NCI-H226 (cell line): Measurements from ENCODE around the gene CSF3.

ENCODE experiments used
- DNase-seq: peaks from one replicate; pipeline ENCODE4 v3.0.0-alpha.2; 2015

CSF3 gene, protein sequence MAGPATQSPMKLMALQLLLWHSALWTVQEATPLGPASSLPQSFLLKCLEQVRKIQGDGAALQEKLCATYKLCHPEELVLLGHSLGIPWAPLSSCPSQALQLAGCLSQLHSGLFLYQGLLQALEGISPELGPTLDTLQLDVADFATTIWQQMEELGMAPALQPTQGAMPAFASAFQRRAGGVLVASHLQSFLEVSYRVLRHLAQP

GRCh38 chr17:40015005-40015997 lies at the start of gene CSF3:
Gene CSF3, plus strand, starts transcription at chr17:40015440. Its CDS starts 35 bp downstream, at chr17:40015475.
- no peak for DNase-seq

DNA sequence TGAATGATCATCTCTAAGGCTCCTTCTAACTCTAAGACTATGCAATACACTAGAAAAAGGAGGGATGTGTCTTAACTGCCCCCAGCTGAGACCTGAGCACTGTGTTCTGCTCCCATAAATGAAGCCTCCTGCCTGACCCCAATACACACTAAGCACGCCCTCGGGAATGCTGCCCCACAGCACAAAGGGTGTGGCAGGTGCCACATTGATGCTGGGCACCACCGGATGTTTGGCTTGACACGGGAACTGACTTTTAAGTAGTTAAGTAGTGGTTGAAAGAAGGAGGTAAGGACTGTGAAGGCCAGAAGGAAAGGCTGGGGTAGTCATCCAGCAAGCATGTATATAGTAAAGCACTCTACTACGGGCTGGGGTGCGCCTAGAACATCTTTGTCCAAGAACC lies 48.5 kb upstream of the CSF3 start:
- DNase-seq = no peak

DNA sequence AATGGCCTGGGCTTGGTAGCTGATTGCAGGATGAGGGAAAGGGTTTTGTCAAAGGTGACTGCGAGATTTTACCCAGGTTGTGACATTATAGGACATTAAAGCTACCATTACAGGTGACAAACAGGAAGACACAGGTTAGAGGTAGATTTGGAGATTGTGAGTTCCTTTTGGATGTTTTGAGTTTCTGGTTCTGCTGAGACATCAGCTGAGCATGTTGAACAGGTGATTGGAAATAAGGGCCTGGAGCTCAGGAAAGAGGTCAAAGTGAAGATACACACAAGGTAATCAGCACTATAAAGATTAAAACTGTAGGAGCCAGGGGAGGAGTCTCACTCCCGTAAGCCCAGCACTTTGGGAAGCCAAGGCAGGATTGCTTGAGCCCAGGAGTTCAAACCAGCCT lies 46.5 kb upstream of the CSF3 start:
- DNase-seq = no peak

DNA sequence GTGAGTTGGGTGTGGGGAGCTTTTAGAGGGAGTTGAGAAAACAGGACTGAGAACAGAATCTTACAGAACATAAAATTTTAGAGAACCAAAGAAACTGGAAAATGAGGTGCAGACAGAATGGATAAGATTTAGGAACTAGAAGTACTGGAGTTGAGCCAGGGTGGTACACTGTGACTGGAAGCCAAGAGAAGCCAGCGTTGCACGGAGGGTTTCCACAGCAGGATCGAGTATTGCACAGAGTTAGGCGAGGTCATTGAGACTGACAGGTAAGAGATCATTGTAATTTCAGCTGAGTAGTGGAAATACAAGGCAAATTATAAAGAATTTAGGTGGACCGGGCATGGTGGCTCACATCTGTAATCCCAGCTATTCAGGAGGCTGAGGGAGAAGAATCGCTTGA lies 45.9 kb upstream of the CSF3 start:
- DNase-seq = no peak

GRCh38 chr17:39970157-39970692 lies 45.0 kb upstream of the CSF3 start:
- DNase-seq = no peak

DNA sequence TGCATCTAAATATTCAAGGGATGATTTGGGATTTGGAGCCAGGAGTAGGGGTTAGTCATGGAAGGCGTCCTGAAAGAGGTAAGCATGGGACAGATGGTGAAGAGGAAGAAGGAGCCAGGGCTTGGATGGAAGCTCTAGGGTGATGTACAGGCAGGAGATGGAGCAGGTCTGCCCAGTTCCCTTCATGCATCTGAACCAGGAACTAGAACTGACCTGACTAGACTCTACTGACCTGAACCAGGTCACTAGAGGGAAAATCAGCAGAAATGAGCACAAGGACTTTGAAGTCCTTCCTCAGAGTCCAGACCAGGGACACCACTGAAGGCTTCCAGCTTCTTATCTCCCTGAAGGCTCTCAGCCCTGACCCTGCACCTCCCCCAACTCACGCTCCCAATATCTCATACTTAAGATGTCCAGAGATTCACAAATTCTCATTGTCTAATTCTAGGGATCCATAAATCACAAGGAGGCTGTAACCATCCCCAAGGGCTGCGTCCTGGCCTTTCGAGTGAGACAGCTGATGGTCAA lies 44.1 kb upstream of the CSF3 start:
- no peak for DNase-seq

- peak; percentile 44 for DNase-seq
Observed at GRCh38 chr17:39972271-39972670, 43.0 kb upstream of the CSF3 start.

GRCh38 chr17:39973496-39973895 lies 41.7 kb upstream of the CSF3 start:
- no peak for DNase-seq

- no peak for DNase-seq
Observed at GRCh38 chr17:39974433-39974832, 40.8 kb upstream of the CSF3 start.

GRCh38 chr17:39975801-39976200 lies 39.4 kb upstream of the CSF3 start:
- no peak for DNase-seq

GRCh38 chr17:39979016-39979670 lies 36.1 kb upstream of the CSF3 start:
- peak; percentile 99 for DNase-seq

DNA sequence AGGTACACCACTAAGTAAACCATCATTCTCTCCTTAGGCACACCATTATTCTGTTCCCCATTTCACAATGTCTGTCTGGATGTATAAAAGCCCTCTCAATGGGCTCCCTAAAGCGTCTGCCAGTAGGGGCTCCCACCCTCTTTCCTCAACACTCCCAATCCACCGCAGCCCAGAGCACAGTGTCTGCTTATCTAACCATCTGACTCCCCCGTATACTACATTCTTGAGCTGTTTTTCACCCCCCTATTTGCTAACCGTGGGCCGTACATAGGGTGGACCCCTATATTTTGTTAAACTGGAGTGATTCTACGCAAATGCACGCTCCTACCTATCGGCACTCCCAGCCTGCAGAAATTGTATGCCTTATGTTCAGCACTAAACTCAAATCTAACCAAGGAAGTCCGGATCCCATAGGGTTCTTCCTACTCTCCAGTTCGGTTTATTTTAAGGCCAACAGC lies 35.3 kb upstream of the CSF3 start:
- DNase-seq = peak; percentile 77

DNA sequence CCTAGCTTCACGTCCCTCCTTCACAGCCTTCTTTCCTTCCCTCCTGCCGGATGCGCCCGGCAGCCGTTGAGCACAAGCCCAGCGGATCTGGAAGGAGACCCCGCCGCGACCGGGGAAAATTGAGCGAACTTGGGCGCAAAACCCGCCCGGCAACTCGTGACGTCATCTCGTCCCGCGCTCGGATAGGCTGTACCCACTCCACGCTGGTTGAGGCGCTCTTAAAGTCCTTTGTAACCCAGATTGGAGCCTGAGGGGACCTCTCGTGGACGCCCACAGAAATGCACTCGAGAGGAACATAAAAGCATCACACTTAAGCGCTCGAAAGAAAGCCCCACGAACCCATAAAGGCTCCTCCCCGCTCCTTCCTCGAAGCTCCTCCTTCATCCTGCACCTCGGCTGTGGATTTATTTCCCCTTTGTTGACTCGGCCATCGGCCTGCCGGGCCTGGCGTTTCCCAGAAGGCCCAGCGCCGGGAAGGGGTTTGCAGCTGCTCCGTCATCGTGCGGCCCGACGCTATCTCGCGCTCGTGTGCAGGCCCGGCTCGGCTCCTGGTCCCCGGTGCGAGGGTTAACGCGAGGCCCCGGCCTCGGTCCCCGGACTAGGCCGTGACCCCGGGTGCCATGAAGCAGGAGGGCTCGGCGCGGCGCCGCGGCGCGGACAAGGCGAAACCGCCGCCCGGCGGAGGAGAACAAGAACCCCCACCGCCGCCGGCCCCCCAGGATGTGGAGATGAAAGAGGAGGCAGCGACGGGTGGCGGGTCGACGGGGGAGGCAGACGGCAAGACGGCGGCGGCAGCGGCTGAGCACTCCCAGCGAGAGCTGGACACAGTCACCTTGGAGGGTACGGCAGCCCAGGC lies 34.7 kb upstream of the CSF3 start, which contains the start of gene PSMD3:
TSS of gene PSMD3 (plus strand) at position 457 of the 856 bp plus-strand sequence. CDS start at position 621, 164 bp downstream.
- peak; percentile 99 for DNase-seq

GRCh38 chr17:39981207-39981741 lies 34.0 kb upstream of the CSF3 start:
- DNase-seq = no peak

DNA sequence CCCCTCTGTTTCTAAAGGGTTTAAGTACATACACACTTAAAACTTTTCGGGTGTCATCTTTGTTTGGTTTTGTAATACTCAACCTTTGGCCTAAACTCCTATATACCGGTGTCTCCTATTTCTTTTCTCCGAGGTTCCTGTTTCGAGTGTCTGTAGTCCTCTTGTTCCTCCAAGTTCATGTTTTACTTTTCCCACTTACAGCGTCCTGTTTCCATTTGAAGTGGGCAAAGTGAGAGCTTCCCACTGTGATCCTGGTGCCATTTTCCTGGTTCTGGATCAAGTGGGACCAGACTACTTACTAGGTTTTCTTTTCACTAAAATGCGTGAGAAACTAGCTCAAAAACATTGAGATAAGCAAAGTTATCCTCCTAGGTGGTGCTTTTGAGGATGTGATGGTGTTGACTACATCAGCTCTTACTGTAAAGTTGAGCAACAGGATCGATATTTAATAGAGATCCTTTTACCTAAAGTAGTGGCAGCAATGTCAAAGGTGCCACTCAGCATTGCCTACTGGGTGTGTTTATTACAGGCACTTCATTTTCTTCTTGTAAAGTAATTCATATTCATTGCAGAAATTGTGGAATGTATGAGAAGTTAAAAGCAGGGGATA lies 33.4 kb upstream of the CSF3 start:
- DNase-seq = no peak

GRCh38 chr17:39988206-39988810 lies 26.9 kb upstream of the CSF3 start:
- DNase-seq = no peak

DNA sequence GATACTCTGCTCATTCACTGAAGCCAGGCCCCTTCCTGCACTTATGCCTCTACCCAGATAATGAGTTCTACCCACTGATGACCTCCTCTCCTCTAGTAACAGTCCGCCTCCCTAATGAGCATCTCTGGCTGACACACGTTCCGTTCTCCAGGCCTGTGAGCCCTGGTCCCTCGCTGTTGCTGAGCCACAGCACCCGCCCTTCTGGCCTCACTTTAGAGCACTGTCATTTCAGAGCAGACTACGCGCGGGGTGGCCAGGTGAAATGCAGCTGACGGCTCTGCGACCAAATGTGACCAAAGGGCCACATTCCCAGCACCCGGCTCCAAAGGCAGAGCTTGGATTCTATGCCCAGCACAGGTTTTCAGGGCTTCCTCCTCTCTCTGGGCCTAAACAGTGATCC lies 20.8 kb upstream of the CSF3 start:
- DNase-seq = no peak

DNA sequence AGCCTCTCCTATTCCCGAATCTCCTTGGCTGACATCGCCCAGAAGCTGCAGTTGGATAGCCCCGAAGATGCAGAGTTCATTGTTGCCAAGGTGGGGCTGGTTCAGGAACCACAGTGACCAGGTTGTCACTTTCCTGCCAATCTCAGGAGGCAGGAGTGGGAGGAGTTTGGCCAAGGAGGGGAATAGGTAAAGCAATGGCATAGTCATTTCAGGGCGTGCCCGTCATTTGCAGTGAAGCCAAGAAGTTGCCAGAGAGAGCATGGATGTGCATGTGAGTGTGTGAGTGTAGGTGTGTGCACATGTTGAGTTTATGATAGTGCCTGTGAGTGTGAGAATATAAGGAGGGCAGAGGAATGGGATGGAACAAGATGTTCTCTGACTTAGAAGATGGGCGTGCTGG lies 19.8 kb upstream of the CSF3 start:
- DNase-seq = no peak

GRCh38 chr17:39996162-39996561 lies 19.1 kb upstream of the CSF3 start:
- DNase-seq = no peak

DNA sequence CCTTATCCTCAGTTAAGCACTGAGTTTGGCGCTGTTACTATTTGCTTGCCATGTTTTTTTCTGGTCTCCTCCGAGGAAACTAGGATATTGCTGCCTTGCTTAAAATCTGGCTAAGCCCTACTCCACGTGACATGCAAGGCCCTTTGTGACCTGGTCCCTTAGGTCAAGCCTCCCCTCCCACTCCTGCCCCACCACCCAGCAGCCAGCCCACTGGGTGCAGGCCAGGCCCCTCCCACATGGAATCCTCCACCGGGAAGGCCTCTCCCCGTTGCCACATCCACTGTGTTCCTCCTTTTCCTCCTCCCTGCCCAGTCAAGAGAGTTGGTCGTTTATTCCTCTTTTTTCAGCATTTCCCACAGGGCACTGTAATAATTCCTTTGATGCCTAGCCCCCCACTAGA lies 18.4 kb upstream of the CSF3 start:
- DNase-seq = no peak

- no peak for DNase-seq
Observed at GRCh38 chr17:39997543-39997942, 17.7 kb upstream of the CSF3 start.
